OCI-LY3 (cell line): ENCODE results near the gene FAM222B.

ENCODE experiments used
- EZH2phosphoT487 ChIP-seq: fragments of 200-600 bp; shearing (Covaris generic); IDR thresholded peaks from 2 replicates; pipeline ENCODE4 v1.6.1; 2018; ENCODE audit warnings: antibody characterized with exemption, mixed run types, low read depth
- TF ChIP-seq, protein P1 (sequence below): fragments of 200-600, 300-600 bp; sonication (generic); IDR thresholded peaks from 2 replicates; pipeline ENCODE4 v1.5.1; 2014; ENCODE audit warnings: antibody characterized with exemption, low read length, low read depth

DNA sequence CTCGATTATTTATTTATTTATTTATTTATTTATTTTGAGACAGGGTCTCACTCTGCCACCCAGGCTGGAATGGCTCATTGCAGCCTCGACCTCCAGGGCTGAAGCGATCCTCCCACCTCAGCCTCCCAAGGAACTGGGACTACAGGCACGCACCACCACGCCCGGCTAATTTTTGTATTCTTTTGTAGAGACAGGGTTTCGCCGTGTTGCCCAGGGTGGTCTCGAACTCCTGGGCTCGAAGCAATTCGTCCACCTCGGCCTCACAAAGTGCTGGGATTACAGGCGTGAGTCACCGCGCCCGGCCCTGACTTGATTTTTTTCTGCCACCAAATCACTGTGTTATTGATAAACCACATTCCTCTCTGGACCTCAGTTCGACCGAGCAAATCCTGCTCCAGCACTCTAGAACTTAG, 123.6 kb downstream of the FAM222B start:
- TF ChIP-seq, protein P1, sequence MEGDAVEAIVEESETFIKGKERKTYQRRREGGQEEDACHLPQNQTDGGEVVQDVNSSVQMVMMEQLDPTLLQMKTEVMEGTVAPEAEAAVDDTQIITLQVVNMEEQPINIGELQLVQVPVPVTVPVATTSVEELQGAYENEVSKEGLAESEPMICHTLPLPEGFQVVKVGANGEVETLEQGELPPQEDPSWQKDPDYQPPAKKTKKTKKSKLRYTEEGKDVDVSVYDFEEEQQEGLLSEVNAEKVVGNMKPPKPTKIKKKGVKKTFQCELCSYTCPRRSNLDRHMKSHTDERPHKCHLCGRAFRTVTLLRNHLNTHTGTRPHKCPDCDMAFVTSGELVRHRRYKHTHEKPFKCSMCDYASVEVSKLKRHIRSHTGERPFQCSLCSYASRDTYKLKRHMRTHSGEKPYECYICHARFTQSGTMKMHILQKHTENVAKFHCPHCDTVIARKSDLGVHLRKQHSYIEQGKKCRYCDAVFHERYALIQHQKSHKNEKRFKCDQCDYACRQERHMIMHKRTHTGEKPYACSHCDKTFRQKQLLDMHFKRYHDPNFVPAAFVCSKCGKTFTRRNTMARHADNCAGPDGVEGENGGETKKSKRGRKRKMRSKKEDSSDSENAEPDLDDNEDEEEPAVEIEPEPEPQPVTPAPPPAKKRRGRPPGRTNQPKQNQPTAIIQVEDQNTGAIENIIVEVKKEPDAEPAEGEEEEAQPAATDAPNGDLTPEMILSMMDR = no peak
- TF ChIP-seq EZH2phosphoT487 = no peak
